ENCODE data around the gene S100Z.
"Not testable (repeated sequence)": the region's sequence is repeated elsewhere in the genome, so short reads cannot be mapped to it uniquely, and the experiment has no call there.

S100Z gene

GRCh38 chr5:76849419-76850291 lies at the start of gene S100Z:
Gene S100Z (plus strand): TSS chr5:76850014. CDS start chr5:76875360, 25,346 bp downstream.
- no peak for DNase-seq

GRCh38 chr5:76800579-76800978 lies 49.2 kb upstream of the S100Z start:
- no peak for DNase-seq

- no peak for DNase-seq
Observed at GRCh38 chr5:76801159-76801802, 48.5 kb upstream of the S100Z start.

GRCh38 chr5:76801803-76802195 lies 48.0 kb upstream of the S100Z start:
- no peak for DNase-seq

- DNase-seq, result no peak
Observed at GRCh38 chr5:76804266-76804665, 45.5 kb upstream of the S100Z start.

GRCh38 chr5:76805821-76806505 lies 43.9 kb upstream of the S100Z start:
- no peak for DNase-seq

- no peak for DNase-seq
Observed at GRCh38 chr5:76807296-76807695, 42.5 kb upstream of the S100Z start.

GRCh38 chr5:76808141-76808691 lies 41.6 kb upstream of the S100Z start:
- no peak for DNase-seq

- DNase-seq, result no peak
Observed at GRCh38 chr5:76809141-76809540, 40.7 kb upstream of the S100Z start.

- DNase-seq, result no peak
Observed at GRCh38 chr5:76810236-76810635, 39.6 kb upstream of the S100Z start.

GRCh38 chr5:76811214-76811613 lies 38.6 kb upstream of the S100Z start:
- no peak for DNase-seq

- DNase-seq, result not testable (repeated sequence)
Observed at GRCh38 chr5:76812209-76812608, 37.6 kb upstream of the S100Z start.

GRCh38 chr5:76813982-76814562 lies 35.7 kb upstream of the S100Z start:
- DNase-seq, result no peak

- no peak for DNase-seq
Observed at GRCh38 chr5:76816110-76816831, 33.5 kb upstream of the S100Z start.

GRCh38 chr5:76818844-76819831 lies 30.7 kb upstream of the S100Z start, which contains the start of gene F2RL1:
Gene F2RL1 (plus strand): TSS chr5:76819030. CDS start chr5:76819183, 153 bp downstream.
- peak; percentile 69 for DNase-seq

- DNase-seq, result no peak
Observed at GRCh38 chr5:76819851-76820525, 29.8 kb upstream of the S100Z start.

- no peak for DNase-seq
Observed at GRCh38 chr5:76820526-76820890, 29.3 kb upstream of the S100Z start.

- no peak for DNase-seq
Observed at GRCh38 chr5:76821136-76821535, 28.7 kb upstream of the S100Z start.

GRCh38 chr5:76822105-76822731 lies 27.6 kb upstream of the S100Z start:
- not testable (repeated sequence) for DNase-seq

GRCh38 chr5:76826416-76826815 lies 23.4 kb upstream of the S100Z start:
- DNase-seq, result not testable (repeated sequence)
